Neural cell (in vitro differentiated cells): ENCODE measurements around the gene UBE2N. TPM values are rescaled to one million over a fixed set of nuclear protein-coding genes. Genes with fewer than 3 reads are reported as not detected.
"Not testable (repeated sequence)": the region's sequence is repeated elsewhere in the genome, so short reads cannot be mapped to it uniquely, and the experiment has no call there.

Source experiments
- H2AFZ ChIP-seq: fragments of 200-600, 300-800 bp; sonication (generic), shearing (Covaris generic); 2 replicates; pipeline ENCODE4 v1.6.0; 2014; ENCODE audit warnings: low read depth, mild to moderate bottlenecking, antibody characterized with exemption, low read length, moderate library complexity
- H3F3A ChIP-seq: fragments of 200-600 bp; shearing (Covaris generic); 2 replicates; pipeline ENCODE4 v1.6.1; 2016; ENCODE audit warnings: mild to moderate bottlenecking, moderate library complexity, mixed read lengths, antibody characterized with exemption, low read length; ENCODE audit not compliant: insufficient read depth, poor library complexity, severe bottlenecking
- H3K27ac ChIP-seq: fragments of 200-600, 300-800 bp; sonication (generic), shearing (Covaris generic); 2 replicates; pipeline ENCODE4 v1.5.1; 2014; ENCODE audit warnings: mild to moderate bottlenecking, low read length, moderate library complexity
- H3K27me3 ChIP-seq: fragments of 300-800, 200-600 bp; sonication (generic), shearing (Covaris generic); 2 replicates; pipeline ENCODE4 v1.6.0; 2014; ENCODE audit warnings: mild to moderate bottlenecking, low read depth, low read length, moderate library complexity; ENCODE audit not compliant: insufficient read depth
- H3K36me3 ChIP-seq: fragments of 300-800, 200-600 bp; sonication (generic), shearing (Covaris generic); 2 replicates; pipeline ENCODE4 v1.5.1; 2014; ENCODE audit warnings: mild to moderate bottlenecking, antibody characterized with exemption, low read length, moderate library complexity; ENCODE audit not compliant: insufficient read depth
- H3K4me2 ChIP-seq: fragments of 300-800, 200-600 bp; sonication (generic), shearing (Covaris generic); 2 replicates; pipeline ENCODE4 v1.6.0; 2014; ENCODE audit warnings: mild to moderate bottlenecking, low read length
- H3K4me3 ChIP-seq: fragments of 300-800, 200-600 bp; sonication (generic), shearing (Covaris generic); 2 replicates; pipeline ENCODE4 v1.5.1; 2014; ENCODE audit warnings: mild to moderate bottlenecking, low read length, moderate library complexity
- H3K79me2 ChIP-seq: fragments of 200-600 bp; shearing (Covaris generic); replicated peaks from 2 replicates; pipeline ENCODE4 v1.6.0; 2014; ENCODE audit warnings: mild to moderate bottlenecking, low read length, moderate library complexity; ENCODE audit not compliant: insufficient read depth
- H3K9ac ChIP-seq: fragments of 300-800, 200-600 bp; sonication (generic), shearing (Covaris generic); 2 replicates; pipeline ENCODE4 v1.6.1; 2016; ENCODE audit warnings: mild to moderate bottlenecking, low read length, mixed read lengths
- H3K9me2 ChIP-seq: fragments of 200-600 bp; shearing (Covaris generic); 2 replicates; pipeline ENCODE4 v1.6.1; 2016; ENCODE audit warnings: mild to moderate bottlenecking, low read length, mixed read lengths; ENCODE audit not compliant: insufficient read depth
- H3K9me3 ChIP-seq: fragments of 200-600, 300-800 bp; sonication (generic), shearing (Covaris generic); 2 replicates; pipeline ENCODE4 v1.6.1; 2016; ENCODE audit warnings: mild to moderate bottlenecking, mixed run types, low read length, moderate library complexity, mixed read lengths
- H4K20me1 ChIP-seq: fragments of 200-600 bp; shearing (Covaris generic); 2 replicates; pipeline ENCODE4 v1.6.1; 2016; ENCODE audit warnings: mild to moderate bottlenecking, mixed run types; ENCODE audit not compliant: insufficient read depth
- EP300 ChIP-seq: fragments of 450-650 bp; conservative IDR thresholded peaks from 2 replicates; pipeline ENCODE4 v1.6.1; 2014; ENCODE audit warnings: antibody characterized with exemption, mild to moderate bottlenecking, moderate library complexity; ENCODE audit not compliant: poor library complexity, severe bottlenecking
- EZH2 ChIP-seq: fragments of 200-600, 300-800 bp; shearing (Covaris generic), sonication (generic); IDR thresholded peaks from 2 replicates; pipeline ENCODE4 v1.6.1; 2014; ENCODE audit warnings: antibody characterized with exemption, low read length, borderline replicate concordance, mild to moderate bottlenecking; ENCODE audit not compliant: insufficient read depth, poor library complexity, severe bottlenecking
- MXI1 ChIP-seq: fragments of 450-650 bp; conservative IDR thresholded peaks from 2 replicates; pipeline ENCODE4 v1.6.1; 2014; ENCODE audit warnings: antibody characterized with exemption, mild to moderate bottlenecking; ENCODE audit not compliant: poor library complexity, severe bottlenecking
- POLR2AphosphoS5 ChIP-seq: IDR thresholded peaks from 2 replicates; pipeline ENCODE4 v1.6.1; 2012
- RAD21 ChIP-seq: fragments of 450-650 bp; conservative IDR thresholded peaks from 2 replicates; pipeline ENCODE4 v1.6.1; 2014; ENCODE audit warnings: antibody characterized with exemption, mild to moderate bottlenecking, moderate library complexity
- SMC3 ChIP-seq: fragments of 450-650 bp; conservative IDR thresholded peaks from 2 replicates; pipeline ENCODE4 v1.6.1; 2014; ENCODE audit warnings: antibody characterized with exemption, mild to moderate bottlenecking, moderate library complexity; ENCODE audit not compliant: poor library complexity
- TAF1 ChIP-seq: IDR thresholded peaks from 2 replicates; pipeline ENCODE4 v1.6.1; 2012; ENCODE audit warnings: low read depth
- polyA plus RNA-seq: library from polyadenylated mRNA; depleted of rRNA; stranded (reverse); fragments of >200 nt; gene quantifications from 2 replicates; pipeline ENCODE4 v1.2.3, GENCODE V29; 2014
- TF ChIP-seq, protein P1 (sequence below): fragments of 450-650 bp; IDR thresholded peaks from 2 replicates; pipeline ENCODE4 v1.5.1; 2014; ENCODE audit warnings: antibody characterized with exemption, mild to moderate bottlenecking, moderate library complexity; ENCODE audit not compliant: poor library complexity, severe bottlenecking
- TF ChIP-seq, protein P2 (sequence below): IDR thresholded peaks from 2 replicates; pipeline ENCODE4 v1.6.1; 2012; ENCODE audit warnings: borderline replicate concordance

The UBE2N gene
- polyA plus RNA-seq, 1 donor from 2014 or later = 172 TPM

DNA sequence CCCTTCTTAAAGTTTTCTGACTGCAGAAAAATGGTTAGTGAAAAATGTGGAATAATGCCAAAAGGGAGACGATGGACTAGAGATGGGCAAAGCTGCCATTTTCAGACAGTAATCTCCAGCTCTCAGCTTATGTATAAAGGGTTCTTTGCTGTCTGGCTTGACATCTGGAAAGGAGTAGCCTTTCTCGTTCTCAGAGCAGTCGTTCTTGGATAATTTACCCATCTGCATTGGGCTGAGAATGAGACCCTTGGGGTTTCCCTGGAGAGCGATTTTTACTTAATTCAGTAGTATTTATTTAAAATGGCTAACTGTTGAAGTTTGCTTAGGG lies 62.8 kb downstream of the UBE2N start:
- H3K9ac ChIP-seq = peak overlapping the region; percentile 86
- no peaks in the 10 kb centered on the region for H3K9me3 ChIP-seq
- no peaks in the 10 kb centered on the region for H3K9me2 ChIP-seq
- H3F3A ChIP-seq = no peaks in the 10 kb centered on the region
- H3K4me2 ChIP-seq = peak overlapping the region; percentile 83
- peak overlapping the region; percentile 79 for H3K27ac ChIP-seq
- H4K20me1 ChIP-seq = no peaks in the 10 kb centered on the region
- H3K79me2 ChIP-seq = peaks cover 54% of the 10 kb centered on the region
- peak overlapping the region; percentile 90 for H3K4me3 ChIP-seq
- peak overlapping the region; percentile 91 for H2AFZ ChIP-seq
- TF ChIP-seq, protein P1, sequence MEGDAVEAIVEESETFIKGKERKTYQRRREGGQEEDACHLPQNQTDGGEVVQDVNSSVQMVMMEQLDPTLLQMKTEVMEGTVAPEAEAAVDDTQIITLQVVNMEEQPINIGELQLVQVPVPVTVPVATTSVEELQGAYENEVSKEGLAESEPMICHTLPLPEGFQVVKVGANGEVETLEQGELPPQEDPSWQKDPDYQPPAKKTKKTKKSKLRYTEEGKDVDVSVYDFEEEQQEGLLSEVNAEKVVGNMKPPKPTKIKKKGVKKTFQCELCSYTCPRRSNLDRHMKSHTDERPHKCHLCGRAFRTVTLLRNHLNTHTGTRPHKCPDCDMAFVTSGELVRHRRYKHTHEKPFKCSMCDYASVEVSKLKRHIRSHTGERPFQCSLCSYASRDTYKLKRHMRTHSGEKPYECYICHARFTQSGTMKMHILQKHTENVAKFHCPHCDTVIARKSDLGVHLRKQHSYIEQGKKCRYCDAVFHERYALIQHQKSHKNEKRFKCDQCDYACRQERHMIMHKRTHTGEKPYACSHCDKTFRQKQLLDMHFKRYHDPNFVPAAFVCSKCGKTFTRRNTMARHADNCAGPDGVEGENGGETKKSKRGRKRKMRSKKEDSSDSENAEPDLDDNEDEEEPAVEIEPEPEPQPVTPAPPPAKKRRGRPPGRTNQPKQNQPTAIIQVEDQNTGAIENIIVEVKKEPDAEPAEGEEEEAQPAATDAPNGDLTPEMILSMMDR = no peak
- TF ChIP-seq POLR2AphosphoS5 (no peak), MXI1 (no peak), TAF1 (no peak), SMC3 (no peak), EZH2 (no peak), EP300 (no peak), RAD21 (no peak)
- TF ChIP-seq, protein P2, sequence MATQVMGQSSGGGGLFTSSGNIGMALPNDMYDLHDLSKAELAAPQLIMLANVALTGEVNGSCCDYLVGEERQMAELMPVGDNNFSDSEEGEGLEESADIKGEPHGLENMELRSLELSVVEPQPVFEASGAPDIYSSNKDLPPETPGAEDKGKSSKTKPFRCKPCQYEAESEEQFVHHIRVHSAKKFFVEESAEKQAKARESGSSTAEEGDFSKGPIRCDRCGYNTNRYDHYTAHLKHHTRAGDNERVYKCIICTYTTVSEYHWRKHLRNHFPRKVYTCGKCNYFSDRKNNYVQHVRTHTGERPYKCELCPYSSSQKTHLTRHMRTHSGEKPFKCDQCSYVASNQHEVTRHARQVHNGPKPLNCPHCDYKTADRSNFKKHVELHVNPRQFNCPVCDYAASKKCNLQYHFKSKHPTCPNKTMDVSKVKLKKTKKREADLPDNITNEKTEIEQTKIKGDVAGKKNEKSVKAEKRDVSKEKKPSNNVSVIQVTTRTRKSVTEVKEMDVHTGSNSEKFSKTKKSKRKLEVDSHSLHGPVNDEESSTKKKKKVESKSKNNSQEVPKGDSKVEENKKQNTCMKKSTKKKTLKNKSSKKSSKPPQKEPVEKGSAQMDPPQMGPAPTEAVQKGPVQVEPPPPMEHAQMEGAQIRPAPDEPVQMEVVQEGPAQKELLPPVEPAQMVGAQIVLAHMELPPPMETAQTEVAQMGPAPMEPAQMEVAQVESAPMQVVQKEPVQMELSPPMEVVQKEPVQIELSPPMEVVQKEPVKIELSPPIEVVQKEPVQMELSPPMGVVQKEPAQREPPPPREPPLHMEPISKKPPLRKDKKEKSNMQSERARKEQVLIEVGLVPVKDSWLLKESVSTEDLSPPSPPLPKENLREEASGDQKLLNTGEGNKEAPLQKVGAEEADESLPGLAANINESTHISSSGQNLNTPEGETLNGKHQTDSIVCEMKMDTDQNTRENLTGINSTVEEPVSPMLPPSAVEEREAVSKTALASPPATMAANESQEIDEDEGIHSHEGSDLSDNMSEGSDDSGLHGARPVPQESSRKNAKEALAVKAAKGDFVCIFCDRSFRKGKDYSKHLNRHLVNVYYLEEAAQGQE = no peak
- no peaks in the 10 kb centered on the region for H3K27me3 ChIP-seq
- H3K36me3 ChIP-seq = no peaks in the 10 kb centered on the region

DNA sequence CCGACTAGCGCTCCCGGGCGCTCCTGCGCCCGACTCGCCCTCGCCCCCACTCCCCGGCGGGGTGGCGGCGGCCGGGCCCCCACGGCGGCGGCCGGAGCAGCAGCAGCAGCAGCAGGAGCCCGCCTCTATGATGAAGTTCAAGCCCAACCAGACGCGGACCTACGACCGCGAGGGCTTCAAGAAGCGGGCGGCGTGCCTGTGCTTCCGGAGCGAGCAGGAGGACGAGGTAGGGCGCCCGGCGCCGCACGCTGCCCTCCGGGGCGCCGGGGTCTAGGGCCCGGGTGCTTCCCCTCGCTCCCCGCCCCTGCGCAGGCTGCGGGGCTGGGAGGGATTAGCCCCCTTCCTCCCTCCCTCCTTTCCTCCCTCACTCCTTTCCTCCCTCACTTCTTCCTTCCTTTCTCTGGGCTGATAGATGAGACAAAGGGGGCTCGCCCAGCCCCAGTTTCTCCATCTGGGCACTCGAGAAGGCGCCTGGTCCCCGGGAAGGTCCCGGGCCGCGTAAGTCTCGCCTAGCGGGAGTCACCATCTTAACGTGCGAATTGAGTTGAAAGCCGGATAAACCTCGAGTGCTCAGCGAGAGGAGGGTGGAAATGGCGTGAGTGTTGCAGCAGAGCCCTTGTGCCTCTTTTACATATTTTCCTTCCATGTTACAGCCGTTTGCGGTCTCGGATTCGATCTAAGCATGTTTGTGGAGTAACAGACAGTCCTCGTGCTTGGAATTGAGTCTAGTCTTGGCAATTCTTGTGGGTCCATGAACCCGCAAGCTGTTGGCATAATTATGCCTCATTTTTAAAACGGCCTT lies 63.4 kb downstream of the UBE2N start:
- H2AFZ ChIP-seq = peak overlapping the region; percentile 91
- H3K36me3 ChIP-seq, H4K20me1 ChIP-seq, H3K9me2 ChIP-seq, H3K9me3 ChIP-seq, H3K27me3 ChIP-seq, H3F3A ChIP-seq: not testable (repeated sequence)
- peak overlapping the region; percentile 90 for H3K4me3 ChIP-seq
- peak overlapping the region; percentile 83 for H3K4me2 ChIP-seq
- TF ChIP-seq, protein P2 = peak; percentile 33
- TF ChIP-seq POLR2AphosphoS5 = peak; percentile 22
- peak; percentile 14 for TF ChIP-seq SMC3
- peak; percentile 76 for TF ChIP-seq MXI1
- H3K79me2 ChIP-seq = peaks cover 49% of the 10 kb centered on the region
- H3K27ac ChIP-seq = peak overlapping the region; percentile 79
- peak overlapping the region; percentile 86 for H3K9ac ChIP-seq
